DOHH2 (cell line): Measurements from ENCODE around the gene RHOT2.

Experiments
- H3F3A ChIP-seq: fragments of 200-600 bp; sonication (generic), shearing (Covaris generic); 2 replicates; pipeline ENCODE4 v1.6.0; 2016; ENCODE audit warnings: antibody characterized with exemption, mild to moderate bottlenecking; ENCODE audit not compliant: control insufficient read depth, insufficient read depth
- H3K27ac ChIP-seq: fragments of 200-600 bp; sonication (generic); 2 replicates; pipeline ENCODE4 v1.5.1; 2014; ENCODE audit warnings: low read depth, mild to moderate bottlenecking, low read length, moderate library complexity
- H3K27me3 ChIP-seq: fragments of 200-600 bp; sonication (generic); 2 replicates; pipeline ENCODE4 v1.6.1; 2014; ENCODE audit warnings: mild to moderate bottlenecking, low read length, mixed read lengths; ENCODE audit not compliant: control insufficient read depth
- H3K36me3 ChIP-seq: fragments of 200-600 bp; sonication (generic); 2 replicates; pipeline ENCODE4 v1.6.1; 2014; ENCODE audit warnings: mild to moderate bottlenecking, low read length, moderate library complexity, mixed read lengths; ENCODE audit not compliant: control insufficient read depth
- H3K4me1 ChIP-seq: fragments of 200-600 bp; sonication (generic); 2 replicates; pipeline ENCODE4 v1.6.1; 2014; ENCODE audit warnings: mild to moderate bottlenecking, low read length, mixed read lengths; ENCODE audit not compliant: control insufficient read depth
- H3K4me2 ChIP-seq: fragments of 200-600 bp; sonication (generic); 2 replicates; pipeline ENCODE4 v1.6.0; 2014; ENCODE audit warnings: mild to moderate bottlenecking, low read length, moderate library complexity
- H3K4me3 ChIP-seq: fragments of 200-600 bp; sonication (generic); 2 replicates; pipeline ENCODE4 v1.5.1; 2014; ENCODE audit warnings: mild to moderate bottlenecking, low read length, mixed read lengths
- H3K79me2 ChIP-seq: fragments of 200-600 bp; sonication (generic); 2 replicates; pipeline ENCODE4 v1.6.1; 2014; ENCODE audit warnings: mild to moderate bottlenecking, low read length, mixed read lengths; ENCODE audit not compliant: control insufficient read depth
- H3K9me2 ChIP-seq: fragments of 200-600 bp; sonication (generic); replicated peaks from 2 replicates; pipeline ENCODE4 v1.6.1; 2014; ENCODE audit warnings: mild to moderate bottlenecking, low read length, mixed read lengths; ENCODE audit not compliant: control insufficient read depth
- H3K9me3 ChIP-seq: fragments of 200-600 bp; sonication (generic); 2 replicates; pipeline ENCODE4 v1.6.1; 2014; ENCODE audit warnings: antibody characterized with exemption, low read length, mixed read lengths; ENCODE audit not compliant: control insufficient read depth, insufficient read depth
- H4K20me1 ChIP-seq: fragments of 200-600 bp; sonication (generic); 2 replicates; pipeline ENCODE4 v1.6.0; 2014; ENCODE audit warnings: low read depth, mild to moderate bottlenecking, antibody characterized with exemption, low read length, moderate library complexity; ENCODE audit not compliant: control insufficient read depth, insufficient read depth
- CTCF ChIP-seq: fragments of 200-600 bp; sonication (generic); IDR thresholded peaks from one replicate; pipeline ENCODE4 v1.5.1; 2014; ENCODE audit warnings: antibody characterized with exemption, mild to moderate bottlenecking, low read depth, low read length; ENCODE audit not compliant: poor library complexity, severe bottlenecking
- EZH2phosphoT487 ChIP-seq: fragments of 200-600 bp; sonication (generic); IDR thresholded peaks from 2 replicates; pipeline ENCODE4 v1.6.1; 2017; ENCODE audit warnings: borderline replicate concordance, mild to moderate bottlenecking, antibody characterized with exemption, low read length, moderate library complexity, mixed read lengths

Gene RHOT2

DNA sequence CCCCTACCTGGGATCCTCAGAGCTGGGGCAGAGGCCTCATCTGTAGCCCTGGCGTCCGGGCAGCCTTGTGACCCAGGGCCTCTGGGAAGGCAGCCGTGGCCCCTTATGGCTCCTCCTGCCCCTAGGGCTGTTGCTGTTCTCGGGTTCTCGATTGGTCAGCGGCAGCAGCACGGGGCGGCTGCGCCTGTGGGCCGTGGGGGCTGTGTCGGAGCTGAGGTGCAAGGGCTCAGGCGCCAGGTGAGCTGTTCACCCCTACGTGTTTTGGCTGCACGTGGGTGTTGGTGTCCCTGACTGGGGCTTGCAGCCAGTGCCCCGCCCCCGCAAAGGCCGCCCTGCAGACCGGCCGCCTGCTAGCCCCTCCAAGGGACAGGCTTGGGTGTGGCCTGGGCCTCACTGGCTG lies 5.8 kb upstream of the RHOT2 start:
- Histone ChIP-seq H3K79me2 (no peaks in the 10 kb centered on the region), H3K9me3 (no peaks in the 10 kb centered on the region), H3K4me2 (no peak overlapping the region), H3K27ac (no peak overlapping the region), H4K20me1 (no peaks in the 10 kb centered on the region), H3F3A (no peaks in the 10 kb centered on the region), H3K36me3 (peaks cover 63% of the 10 kb centered on the region), H3K4me3 (no peak overlapping the region), H3K9me2 (no peaks in the 10 kb centered on the region), H3K4me1 (peaks cover 12% of the 10 kb centered on the region), H3K27me3 (no peaks in the 10 kb centered on the region)
- TF ChIP-seq CTCF, result no peak
- no peak for TF ChIP-seq EZH2phosphoT487

GRCh38 chr16:662597-662996 lies 5.3 kb upstream of the RHOT2 start:
- TF ChIP-seq CTCF (no peak), EZH2phosphoT487 (no peak)
- H3K4me1 ChIP-seq, result peaks cover 15% of the 10 kb centered on the region
- H4K20me1 ChIP-seq, result no peaks in the 10 kb centered on the region
- no peak overlapping the region for H3K4me2 ChIP-seq
- H3K9me3 ChIP-seq, result no peaks in the 10 kb centered on the region
- 0 out of 2 replicates have a peak, but pooled peaks cover 3% of the 10 kb centered on the region for H3K79me2 ChIP-seq
- H3K27ac ChIP-seq, result no peak overlapping the region
- no peak overlapping the region for H3K4me3 ChIP-seq
- no peaks in the 10 kb centered on the region for H3K9me2 ChIP-seq
- peaks cover 65% of the 10 kb centered on the region for H3K36me3 ChIP-seq
- 0 out of 2 replicates have a peak, but pooled peaks cover 2% of the 10 kb centered on the region for H3F3A ChIP-seq
- no peaks in the 10 kb centered on the region for H3K27me3 ChIP-seq

DNA sequence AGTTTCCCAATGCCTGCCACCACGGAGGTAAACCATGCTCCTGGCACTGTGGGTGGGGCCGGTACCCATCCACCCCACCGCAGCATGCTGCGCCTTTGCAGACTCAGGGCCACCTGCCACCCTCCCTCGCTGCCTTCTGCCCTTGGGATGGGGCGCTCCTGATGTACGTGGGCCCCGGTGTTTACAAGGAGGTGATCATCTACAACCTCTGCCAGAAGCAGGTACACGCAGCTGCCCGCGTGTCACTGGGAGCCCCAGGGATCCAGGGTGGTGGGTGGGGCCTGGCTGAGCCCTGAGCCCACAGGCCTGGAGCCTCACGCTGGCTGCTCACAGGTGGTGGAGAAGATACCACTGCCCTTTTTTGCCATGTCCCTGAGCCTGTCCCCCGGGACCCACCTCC lies 1.4 kb upstream of the RHOT2 start:
- peaks cover 72% of the 10 kb centered on the region for H3K36me3 ChIP-seq

More for the DNA sequence above, 1.4 kb upstream of the RHOT2 start:
- H3K27ac ChIP-seq, result no peak overlapping the region
- peaks cover 13% of the 10 kb centered on the region for H3K4me1 ChIP-seq
- H3K27me3 ChIP-seq, result no peaks in the 10 kb centered on the region
- 0 out of 2 replicates have a peak, but pooled peaks cover 2% of the 10 kb centered on the region for H3F3A ChIP-seq
- no peaks in the 10 kb centered on the region for H4K20me1 ChIP-seq
- H3K79me2 ChIP-seq, result peaks cover 25% of the 10 kb centered on the region
- H3K4me3 ChIP-seq, result no peak overlapping the region
- H3K9me3 ChIP-seq, result no peaks in the 10 kb centered on the region
- H3K4me2 ChIP-seq, result no peak overlapping the region
- TF ChIP-seq CTCF, result no peak
- TF ChIP-seq EZH2phosphoT487, result no peak
- H3K9me2 ChIP-seq, result no peaks in the 10 kb centered on the region
